ENCODE data around the gene RBM33.

Gene RBM33

GRCh38 chr7:155819186-155819585, 174.7 kb downstream of the RBM33 start:
- H3K4me3 ChIP-seq (replicated peaks; ENCODE audit: low read depth, low read length), result no peak overlapping the region
- TF ChIP-seq CTCF (IDR thresholded peaks at IDR 0.05; ENCODE audit: low read depth, low read length, missing control alignments), result no peak

DNA sequence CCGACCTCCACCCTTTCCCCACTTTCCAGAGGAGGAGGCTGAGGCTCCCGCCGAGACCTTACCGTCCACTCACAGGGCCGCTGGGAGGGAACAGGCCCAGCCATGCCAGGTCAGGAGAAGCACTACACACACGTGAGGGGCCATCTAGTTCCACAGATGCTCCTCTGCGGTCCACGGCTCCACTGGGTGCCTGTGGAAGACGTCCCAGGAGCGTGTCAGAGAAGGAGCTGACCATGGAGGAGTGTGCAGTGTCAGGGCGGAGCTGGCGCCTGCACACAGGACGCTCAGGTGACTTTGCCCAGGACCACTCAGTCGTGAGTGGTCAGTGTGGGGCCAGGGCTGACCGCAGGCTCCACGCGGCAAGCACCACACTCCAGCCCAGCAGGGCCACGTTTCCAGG, 175.8 kb downstream of the RBM33 start:
- no peak for TF ChIP-seq CTCF (IDR thresholded peaks at IDR 0.05; ENCODE audit: low read depth, low read length, missing control alignments)
- DNase-seq (ENCODE audit: extremely low read depth, low read depth), result no peak
- H3K4me3 ChIP-seq (replicated peaks; ENCODE audit: low read depth, low read length), result no peak overlapping the region

More at GRCh38 chr7:155819186-155819585, 174.7 kb downstream of the RBM33 start:
- DNase-seq (ENCODE audit: extremely low read depth, low read depth), result no peak

- TF ChIP-seq CTCF (IDR thresholded peaks at IDR 0.05; ENCODE audit: low read depth, low read length, missing control alignments), result no peak
- DNase-seq (ENCODE audit: extremely low read depth, low read depth), result no peak
- no peak overlapping the region for H3K4me3 ChIP-seq (replicated peaks; ENCODE audit: low read depth, low read length)
Measured at GRCh38 chr7:155820788-155821187, 176.3 kb downstream of the RBM33 start.

GRCh38 chr7:155821851-155822250, 177.4 kb downstream of the RBM33 start:
- H3K4me3 ChIP-seq (replicated peaks; ENCODE audit: low read depth, low read length), result no peak overlapping the region
- no peak for DNase-seq (ENCODE audit: extremely low read depth, low read depth)

DNA sequence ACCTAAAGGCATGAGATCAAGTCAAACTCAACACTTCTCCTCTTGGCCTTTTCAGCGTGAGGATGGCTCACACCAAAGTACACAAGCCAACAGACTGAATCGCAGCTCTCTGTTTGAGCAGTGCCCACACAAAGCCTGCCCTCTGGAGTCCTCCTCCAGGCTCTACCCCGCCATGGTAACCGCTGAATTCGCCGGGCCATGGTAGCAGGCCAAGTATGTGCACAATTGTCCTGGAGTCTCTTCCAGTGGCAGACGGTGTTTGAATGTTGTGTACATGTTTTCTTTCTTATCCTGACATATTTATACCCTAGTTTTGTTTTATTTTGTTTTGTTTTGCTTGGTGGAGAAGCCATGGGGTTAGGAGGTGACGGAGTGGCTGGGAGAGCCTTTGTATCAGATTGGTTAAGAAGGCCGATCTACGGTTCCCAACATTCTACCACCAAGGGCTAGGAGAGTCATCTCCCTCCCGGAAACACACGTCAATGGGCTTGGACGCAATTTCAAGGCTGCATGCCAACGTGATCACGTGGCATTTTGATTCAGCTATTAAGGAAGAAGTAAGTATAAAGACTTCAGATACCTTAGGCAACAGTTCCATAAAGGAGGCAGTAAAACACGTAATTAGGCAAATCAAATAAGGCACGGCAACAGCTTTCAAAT, 179.9 kb downstream of the RBM33 start:
- no peak overlapping the region for H3K4me3 ChIP-seq (replicated peaks; ENCODE audit: low read depth, low read length)
- no peak for DNase-seq (ENCODE audit: extremely low read depth, low read depth)
- no peak for TF ChIP-seq CTCF (IDR thresholded peaks at IDR 0.05; ENCODE audit: low read depth, low read length, missing control alignments)

More at GRCh38 chr7:155821851-155822250, 177.4 kb downstream of the RBM33 start:
- TF ChIP-seq CTCF (IDR thresholded peaks at IDR 0.05; ENCODE audit: low read depth, low read length, missing control alignments), result no peak

DNA sequence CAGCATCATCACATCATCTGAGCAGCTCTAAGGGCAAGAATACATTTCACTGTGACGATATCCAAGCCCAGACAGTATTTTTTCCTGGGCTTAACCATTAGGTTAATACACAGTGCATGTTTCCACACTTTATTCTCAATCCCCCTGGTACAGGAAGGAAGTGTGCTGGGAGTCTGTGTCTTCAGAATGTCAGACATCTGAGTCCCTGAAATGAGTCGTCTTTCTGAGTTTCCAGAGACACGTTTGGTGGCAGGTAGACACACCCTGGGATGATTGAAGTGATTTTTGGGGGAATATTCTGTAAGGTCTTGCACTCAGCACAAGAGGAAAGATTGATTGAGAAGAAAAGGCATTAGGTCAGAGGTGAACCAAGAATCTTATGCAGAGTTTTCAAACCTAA, 180.9 kb downstream of the RBM33 start:
- DNase-seq (ENCODE audit: extremely low read depth, low read depth), result no peak
- no peak for TF ChIP-seq CTCF (IDR thresholded peaks at IDR 0.05; ENCODE audit: low read depth, low read length, missing control alignments)
- H3K4me3 ChIP-seq (replicated peaks; ENCODE audit: low read depth, low read length), result no peak overlapping the region

Data from HFF-Myc (cell line).